Raji (cell line): Measurements from ENCODE around the gene BUB3.

Experiments
- POLR2A ChIP-seq: IDR thresholded peaks from 2 replicates; pipeline ENCODE4 v1.6.1; 2011; ENCODE audit warnings: low read depth, low read length, control low read depth; ENCODE audit not compliant: insufficient read depth

Gene BUB3

GRCh38 chr10:123212063-123212462 lies 57.9 kb downstream of the BUB3 start:
- TF ChIP-seq POLR2A: no peak

- no peak for TF ChIP-seq POLR2A
These were observed 58.4 kb downstream of the BUB3 start for GRCh38 chr10:123212640-123213039.

- no peak for TF ChIP-seq POLR2A
These were observed 59.0 kb downstream of the BUB3 start for GRCh38 chr10:123213192-123213591.
